GM19035 (cell line): Measurements from ENCODE around the gene FAM107B.
A peak's percentile ranks its signal among the peaks of the same experiment; 100 is the strongest.

Source experiments
- ATAC-seq: cut with Tn5 transposase; IDR thresholded peaks from one replicate; pipeline ENCODE4 v1.9.1; 2021; ENCODE audit not compliant: unreplicated experiment

FAM107B gene

DNA sequence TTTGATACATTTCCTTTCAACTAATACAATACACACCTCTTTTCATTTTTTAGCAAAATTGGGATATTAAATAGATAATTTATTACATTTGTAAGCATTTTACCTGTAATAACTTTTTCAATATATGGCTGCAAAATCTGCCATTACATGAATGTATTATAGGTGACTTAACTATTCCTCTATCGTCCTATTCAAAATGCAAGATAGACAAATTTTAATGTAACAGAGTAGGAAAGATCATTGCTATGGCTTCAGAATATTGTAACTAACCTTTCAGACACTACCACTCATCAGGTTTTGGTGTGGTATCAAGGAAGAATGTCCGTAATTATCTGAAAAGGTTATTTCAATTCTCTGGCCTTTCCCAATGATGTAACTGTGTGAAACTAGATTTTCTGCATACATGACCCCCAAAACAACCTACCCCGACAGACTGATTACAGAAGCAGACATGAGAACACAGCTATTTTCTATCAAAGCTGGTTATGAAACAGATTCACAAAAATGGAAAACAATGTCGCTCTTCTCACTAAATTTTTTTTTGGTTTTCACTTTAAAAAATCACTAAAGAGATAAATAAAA, 211.2 kb downstream of the FAM107B start:
- ATAC-seq, result no peak

DNA sequence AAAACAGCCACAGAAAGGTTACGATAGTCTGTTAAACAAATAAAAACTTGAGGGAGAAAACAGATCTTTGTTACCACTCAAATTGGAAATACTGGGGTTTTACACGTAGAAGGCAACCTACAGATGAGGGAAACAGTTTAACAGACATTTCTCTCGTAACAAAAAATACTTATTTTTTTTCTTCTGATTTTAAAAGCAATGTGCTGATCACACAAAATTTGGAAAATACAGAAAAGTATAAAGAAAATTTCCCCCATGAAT, 211.7 kb downstream of the FAM107B start:
- no peak for ATAC-seq

DNA sequence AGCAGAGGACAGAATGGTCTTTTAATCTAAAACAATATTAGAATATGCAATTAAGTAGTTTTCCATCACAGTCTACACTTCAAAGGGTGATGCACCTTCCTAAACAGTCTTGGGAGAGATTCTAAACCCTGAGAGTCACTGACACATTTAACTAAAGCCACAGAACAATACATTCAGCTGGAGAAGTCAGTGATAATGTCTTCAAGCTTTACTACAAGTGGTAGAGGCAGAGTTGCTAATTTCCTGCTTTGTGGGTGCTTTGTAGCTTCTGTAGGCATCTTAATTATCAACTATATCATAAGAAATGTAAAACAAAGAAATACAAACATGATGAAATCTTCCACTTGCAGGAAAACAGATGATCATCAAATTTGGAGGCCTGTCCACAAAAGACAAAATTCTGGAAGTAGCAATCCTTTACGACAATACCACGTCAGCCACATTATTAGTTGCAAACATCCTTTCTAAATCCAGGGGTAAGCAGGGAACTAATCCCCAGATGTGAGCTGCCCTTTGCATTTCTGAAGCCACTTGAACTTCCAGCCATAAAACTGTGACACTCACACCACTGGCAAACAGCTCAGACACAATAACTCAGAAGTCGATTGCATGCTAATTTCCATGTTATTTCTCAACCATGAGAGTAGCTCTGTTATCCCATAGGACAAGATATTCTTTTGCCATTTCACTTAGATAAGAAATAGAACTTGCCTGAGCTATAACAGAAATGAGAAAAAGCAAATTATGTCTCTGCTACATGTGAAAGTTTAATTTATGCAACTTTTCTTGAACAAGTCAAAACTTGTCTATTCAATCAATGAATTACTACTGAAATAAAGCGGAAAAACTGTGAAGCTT, 212.2 kb downstream of the FAM107B start:
- ATAC-seq, result no peak

DNA sequence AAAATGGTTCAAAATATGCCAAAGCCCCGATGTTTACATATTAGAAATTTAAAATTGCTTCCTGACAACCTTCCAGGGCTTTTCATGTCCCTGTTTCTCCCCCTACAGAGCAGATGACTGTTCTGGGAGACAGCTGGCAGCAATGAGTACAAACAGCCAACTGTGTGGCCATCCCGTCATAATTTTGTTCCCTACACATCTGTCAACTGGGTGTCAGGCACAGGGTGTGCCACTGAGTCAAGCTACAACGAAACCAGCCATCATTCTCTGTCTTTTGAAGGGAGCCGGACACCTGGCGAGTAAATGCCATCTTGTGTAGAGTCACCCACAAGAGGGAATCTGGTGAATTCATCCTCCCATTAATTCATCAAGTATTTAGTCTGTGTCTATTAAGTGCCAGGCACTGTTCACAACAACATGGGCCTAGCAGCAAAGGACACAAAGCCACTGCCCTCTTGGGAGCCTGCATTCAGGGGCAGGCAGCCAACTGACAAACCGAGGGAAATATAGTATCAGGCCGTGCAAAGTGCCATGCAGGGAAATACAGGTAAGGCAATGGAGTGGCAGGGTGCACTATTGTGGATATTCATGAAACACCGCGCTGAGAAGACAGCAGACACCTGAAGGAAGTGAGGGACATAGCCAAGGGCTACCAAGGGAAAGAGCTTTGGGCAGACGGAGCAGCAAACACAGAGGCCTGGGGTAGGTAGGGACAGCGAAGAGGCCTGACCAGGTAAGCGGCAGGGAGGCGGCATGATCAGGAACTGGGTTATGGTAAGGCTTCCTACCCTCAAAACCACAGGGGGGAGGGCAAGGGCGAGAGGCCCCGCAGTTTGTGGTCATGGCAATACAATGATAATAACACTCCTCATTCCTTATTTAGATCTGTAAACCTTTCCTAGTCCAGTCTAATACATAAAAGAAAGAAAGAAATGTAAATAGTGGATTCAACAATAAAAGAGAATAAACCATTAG, 213.6 kb downstream of the FAM107B start:
- ATAC-seq, result no peak

GRCh38 chr10:14560274-14560673, 214.4 kb downstream of the FAM107B start:
- ATAC-seq, result no peak

DNA sequence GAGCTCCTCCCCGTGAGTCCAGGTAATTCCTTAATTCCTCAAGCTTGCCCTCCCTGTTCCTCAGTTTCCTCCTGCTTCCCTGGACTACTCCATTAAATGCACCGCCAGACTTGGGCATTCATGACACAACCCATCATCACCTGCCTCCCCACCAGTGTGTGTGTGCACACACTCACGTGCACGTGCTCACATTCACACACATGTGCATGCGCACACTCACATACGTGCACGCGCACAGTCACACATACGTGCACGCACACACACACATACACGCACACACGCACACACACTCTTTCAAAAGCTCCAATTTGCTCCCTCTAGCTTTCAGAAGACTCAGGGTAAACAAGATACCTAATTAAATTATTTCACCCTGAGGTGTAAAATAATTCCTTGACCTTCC, 216.7 kb downstream of the FAM107B start:
- no peak for ATAC-seq

- ATAC-seq, result no peak
Measured at GRCh38 chr10:14557567-14557966, 217.1 kb downstream of the FAM107B start.

DNA sequence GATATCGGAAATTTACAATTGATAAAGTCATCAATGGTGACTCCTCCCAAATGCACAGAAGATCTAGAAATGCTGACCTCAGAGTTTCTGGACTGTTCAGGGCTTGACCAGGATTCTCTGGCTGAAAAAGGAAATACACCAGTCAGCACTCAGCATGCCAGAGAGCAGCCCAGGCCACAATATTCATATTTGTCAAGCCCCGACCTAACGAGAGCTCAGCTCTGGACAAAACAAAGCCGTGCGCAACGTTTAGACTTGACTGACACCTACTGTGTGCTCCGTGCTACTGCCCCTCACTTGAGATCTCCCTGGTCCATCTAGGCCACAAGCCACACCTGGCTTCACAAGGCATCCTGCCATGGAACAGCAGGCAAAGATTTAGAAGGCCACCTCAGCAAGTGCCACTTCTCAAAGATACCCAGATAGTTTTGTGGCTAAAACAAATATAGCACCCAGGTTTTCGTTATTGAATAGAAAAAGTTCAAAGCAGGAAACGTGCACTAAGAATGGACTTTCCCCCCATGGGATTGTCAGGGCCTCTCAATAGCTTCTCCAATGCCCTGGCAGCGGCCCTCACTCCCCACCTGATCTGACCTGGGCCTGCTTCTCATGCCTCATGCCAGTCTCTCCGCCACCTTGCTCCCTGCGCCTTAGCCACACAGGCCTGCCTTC, 218.3 kb downstream of the FAM107B start:
- peak; percentile 53 for ATAC-seq

GRCh38 chr10:14555807-14556206, 218.9 kb downstream of the FAM107B start:
- no peak for ATAC-seq

DNA sequence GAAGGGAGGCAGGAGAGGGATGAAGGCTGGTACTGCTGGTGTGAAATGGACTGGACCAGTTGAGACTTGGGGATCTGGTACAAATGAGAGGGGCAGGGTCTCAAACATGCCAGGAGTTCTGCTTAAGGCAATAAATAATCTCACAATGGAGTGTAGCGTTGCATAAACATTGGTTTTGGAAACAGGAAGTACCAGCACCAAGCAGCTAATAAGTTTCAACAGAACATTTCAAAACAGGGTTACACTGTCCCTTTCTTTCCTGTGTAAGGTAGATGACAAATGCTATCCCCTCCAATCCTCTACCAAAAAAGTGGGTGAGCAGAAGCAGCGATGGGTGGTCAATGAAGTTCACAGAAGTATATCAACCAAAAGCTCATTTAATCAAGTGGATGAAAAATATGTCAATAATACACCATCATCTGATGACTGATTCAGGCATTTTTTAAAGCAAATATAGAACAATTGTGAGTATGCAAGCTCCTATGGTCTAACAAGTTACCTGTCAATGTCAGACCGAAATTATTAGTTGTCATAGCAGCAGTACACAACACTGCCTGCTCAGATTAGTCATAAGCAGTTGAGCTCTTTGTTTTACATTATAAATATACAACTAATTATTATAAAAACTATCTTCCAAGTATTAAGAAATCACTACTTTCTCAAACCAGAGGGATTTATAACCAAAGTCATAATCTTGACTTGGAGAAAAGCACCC, 220.0 kb downstream of the FAM107B start:
- no peak for ATAC-seq

- no peak for ATAC-seq
Measured at GRCh38 chr10:14554091-14554490, 220.6 kb downstream of the FAM107B start.

GRCh38 chr10:14553448-14553847, 221.2 kb downstream of the FAM107B start:
- ATAC-seq, result no peak

DNA sequence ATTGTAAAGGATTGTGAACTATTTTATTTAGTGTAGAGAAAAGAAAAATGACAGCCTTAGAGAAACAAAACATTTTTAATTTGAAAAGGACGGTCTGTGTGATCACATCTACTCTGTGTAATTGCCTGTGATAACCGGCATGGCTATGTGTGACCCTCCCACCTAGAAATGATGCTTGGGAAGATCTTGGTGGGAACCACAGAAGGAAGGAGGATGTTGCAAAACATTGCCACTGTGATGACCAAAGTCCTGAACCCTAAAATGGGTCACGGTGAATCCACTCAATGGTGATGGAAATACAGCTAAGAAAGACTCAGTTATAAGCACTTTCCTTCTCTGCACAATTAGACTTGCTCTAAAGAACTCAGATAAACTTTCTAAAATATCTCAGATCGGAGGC, 222.7 kb downstream of the FAM107B start:
- no peak for ATAC-seq

DNA sequence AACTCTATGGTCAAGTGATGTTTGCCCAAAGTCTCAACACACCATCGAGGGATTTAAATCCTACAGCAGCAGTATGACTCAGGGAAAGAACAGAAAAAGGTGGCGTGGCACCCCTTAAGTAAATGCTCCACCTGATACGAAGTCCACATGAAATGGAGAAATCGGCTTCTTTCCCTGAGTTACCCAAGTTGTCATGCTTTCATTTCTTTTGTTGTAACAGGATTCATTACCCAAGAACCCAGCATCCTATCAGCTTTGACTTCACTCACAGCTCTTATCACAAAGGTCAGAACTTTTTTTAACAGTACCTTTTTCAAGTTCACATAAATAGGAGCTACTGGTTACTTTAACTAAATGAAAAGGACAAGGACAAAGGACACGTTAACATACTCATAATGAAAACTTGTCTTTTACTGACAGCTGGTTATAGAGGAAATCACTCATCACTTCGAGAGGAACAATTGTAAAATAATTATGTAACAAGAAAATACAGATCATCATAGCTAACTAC, 224.2 kb downstream of the FAM107B start:
- ATAC-seq, result no peak

- no peak for ATAC-seq
Measured at GRCh38 chr10:14549496-14549895, 225.2 kb downstream of the FAM107B start.

- ATAC-seq, result no peak
Measured at GRCh38 chr10:14548970-14549369, 225.7 kb downstream of the FAM107B start.

DNA sequence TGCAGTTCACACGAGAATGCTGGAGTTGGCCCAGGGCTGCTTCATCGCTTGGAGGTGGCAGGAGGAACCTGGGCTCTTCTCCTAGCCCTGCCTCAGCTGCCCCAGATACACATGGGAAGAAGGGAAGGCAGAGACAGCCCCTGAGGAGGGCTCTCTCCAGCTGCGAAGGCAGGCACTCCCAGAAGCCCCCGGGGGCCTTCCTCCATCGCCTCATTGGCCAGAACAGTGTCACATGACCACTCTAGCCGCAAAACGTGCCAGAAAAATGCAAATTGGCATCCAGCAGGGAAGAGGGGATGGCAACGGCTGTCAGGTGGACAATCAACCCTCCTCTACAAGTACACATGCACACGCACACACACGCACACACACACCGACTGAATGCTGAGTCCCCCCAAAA, 226.2 kb downstream of the FAM107B start:
- no peak for ATAC-seq

DNA sequence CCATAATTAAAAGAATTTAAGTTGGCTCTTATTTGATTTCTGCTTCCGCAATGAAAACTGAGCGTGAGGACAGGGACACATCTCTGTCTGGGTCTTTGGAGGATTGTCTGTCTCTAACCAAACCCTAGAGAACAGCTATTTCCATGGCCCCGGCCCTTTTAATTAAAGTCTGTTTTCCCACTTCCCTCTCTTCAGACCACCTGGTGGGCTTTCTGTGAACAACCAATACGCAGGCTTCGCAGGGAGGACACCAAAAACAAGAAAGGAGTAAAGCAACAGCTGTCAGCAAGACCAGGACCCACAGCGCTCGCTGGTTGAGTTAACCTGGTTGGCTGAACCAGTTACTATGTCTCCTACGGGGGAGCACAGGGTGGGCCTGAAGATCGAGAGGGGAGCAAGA, 226.9 kb downstream of the FAM107B start:
- no peak for ATAC-seq

DNA sequence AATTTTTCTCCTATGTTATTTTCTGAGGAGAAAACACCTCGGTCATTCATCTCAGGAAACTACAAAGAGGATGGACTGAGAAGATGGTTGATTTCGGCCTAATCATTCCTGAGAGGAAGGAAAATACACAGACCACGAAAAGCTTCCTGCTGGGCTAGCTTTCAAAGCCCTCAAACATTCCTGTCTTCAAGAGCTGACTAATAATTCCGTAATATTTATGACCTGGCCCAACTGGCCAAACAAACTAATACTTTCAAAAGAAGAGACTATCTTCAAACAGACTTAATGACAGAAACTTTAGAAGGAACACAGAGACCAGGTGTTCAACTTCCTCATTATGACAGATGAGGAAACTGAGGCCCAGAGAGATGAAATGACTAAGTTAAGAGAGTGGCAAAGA, 228.9 kb downstream of the FAM107B start:
- no peak for ATAC-seq

DNA sequence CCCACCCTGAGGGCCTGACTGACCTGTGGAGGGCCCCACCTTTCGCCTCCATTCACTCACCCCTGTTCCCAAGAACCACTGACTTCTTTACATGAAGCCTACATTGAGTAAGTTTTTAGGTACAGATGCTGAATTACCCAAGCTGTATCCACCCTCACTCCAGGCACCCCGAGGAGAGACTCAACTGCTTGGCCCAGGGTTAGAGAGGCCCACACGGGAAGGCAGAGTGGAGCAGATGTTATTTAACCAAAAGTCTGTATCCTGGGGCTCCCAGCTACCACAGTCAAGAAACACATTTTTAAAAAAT, 230.8 kb downstream of the FAM107B start:
- ATAC-seq, result no peak
